K562 (cell line): Measurements from ENCODE around the gene MYMX. TPM values are rescaled to one million over a fixed set of nuclear protein-coding genes. Genes with fewer than 3 reads are reported as not detected.

Experiments
- CEBPB ChIP-seq: fragments of 450-650 bp; IDR thresholded peaks from 2 replicates; pipeline ENCODE4 v1.6.1; 2016; ENCODE audit warnings: missing genetic modification characterization, missing compliant biosample characterization
- CTCFL ChIP-seq: IDR thresholded peaks from 2 replicates; pipeline ENCODE4 v1.6.1; 2011; ENCODE audit warnings: borderline replicate concordance, low read depth, mild to moderate bottlenecking, moderate library complexity, low read length; ENCODE audit not compliant: insufficient read depth, poor library complexity, severe bottlenecking
- GATAD2A ChIP-seq: fragments of 450-650 bp; IDR thresholded peaks from 2 replicates; pipeline ENCODE4 v1.6.1; 2017
- HDAC1 ChIP-seq, 2 experiments: fragments of 450-650 bp; IDR thresholded peaks; 2 replicates each; pipeline ENCODE4 v1.6.1; 2016 to 2017; ENCODE audit warnings: inconsistent platforms in 1 of 2, mild to moderate bottlenecking in 1 of 2, moderate library complexity in 1 of 2
- HDAC8 ChIP-seq: fragments of 450-650 bp; IDR thresholded peaks from 2 replicates; pipeline ENCODE4 v1.6.1; 2016; ENCODE audit warnings: mild to moderate bottlenecking, missing genetic modification characterization, moderate library complexity, missing compliant biosample characterization
- HNRNPK ChIP-seq: fragments of 200-400 bp; formaldehyde crosslinking; IDR thresholded peaks from one replicate; pipeline ENCODE4 v1.6.1; 2018; ENCODE audit warnings: mild to moderate bottlenecking, low read depth, low read length; ENCODE audit not compliant: poor library complexity, severe bottlenecking
- MLLT1 ChIP-seq, 2 experiments: fragments of 450-650 bp; IDR thresholded peaks; 2 replicates each; pipeline ENCODE4 v1.6.1; 2016
- MTF1 ChIP-seq: fragments of 250-450 bp; sonication (Bioruptor Pico); IDR thresholded peaks from 2 replicates; pipeline ENCODE4 v1.9.0; 2021; ENCODE audit warnings: moderate library complexity, mild to moderate bottlenecking, inconsistent platforms, borderline replicate concordance
- NFE2 ChIP-seq: IDR thresholded peaks from 2 replicates; pipeline ENCODE4 v1.6.1; 2014; ENCODE audit warnings: antibody characterized with exemption, low read depth
- NFIC ChIP-seq: fragments of 450-650 bp; IDR thresholded peaks from 2 replicates; pipeline ENCODE4 v1.6.1; 2017; ENCODE audit warnings: mild to moderate bottlenecking, inconsistent platforms
- PHB2 ChIP-seq: fragments of 450-650 bp; IDR thresholded peaks from 2 replicates; pipeline ENCODE4 v1.6.1; 2017; ENCODE audit warnings: low read depth
- PHTF2 ChIP-seq: fragments of 250-450 bp; sonication (Bioruptor Pico); IDR thresholded peaks from 2 replicates; pipeline ENCODE4 v1.5.0; 2021; ENCODE audit warnings: mild to moderate bottlenecking
- RBBP5 ChIP-seq: fragments of 200-600 bp; sonication (generic); IDR thresholded peaks from 2 replicates; pipeline ENCODE4 v1.6.1; 2012; ENCODE audit warnings: borderline replicate concordance, mild to moderate bottlenecking, low read length, control low read depth, inconsistent platforms; ENCODE audit not compliant: insufficient read depth, poor library complexity, severe bottlenecking
- RHOXF2B ChIP-seq: fragments of 250-450 bp; sonication (Bioruptor Pico); conservative IDR thresholded peaks from 2 replicates; pipeline ENCODE4 v1.5.1; 2021
- SMAD1 ChIP-seq: fragments of 150-350 bp; IDR thresholded peaks from 2 replicates; pipeline ENCODE4 v1.6.1; 2014; ENCODE audit warnings: low read length, low read depth; ENCODE audit not compliant: partially characterized antibody
- ZBTB9 ChIP-seq: fragments of 450-650 bp; formaldehyde crosslinking; IDR thresholded peaks from 2 replicates; pipeline ENCODE4 v1.4.0; 2020; ENCODE audit warnings: mild to moderate bottlenecking, moderate library complexity
- ZNF121 ChIP-seq: sonication (generic); formaldehyde crosslinking; conservative IDR thresholded peaks from 2 replicates; pipeline ENCODE4 v1.8.0; 2022; ENCODE audit warnings: missing genetic modification reagents
- ZNF140 ChIP-seq: fragments of 250-450 bp; sonication (Bioruptor Pico); IDR thresholded peaks from 2 replicates; pipeline ENCODE4 v1.8.0; 2021; ENCODE audit warnings: moderate library complexity, mild to moderate bottlenecking, inconsistent platforms
- ZNF24 ChIP-seq: fragments of 450-650 bp; IDR thresholded peaks from 2 replicates; pipeline ENCODE4 v1.6.1; 2016
- ZNF263 ChIP-seq: sonication (generic); formaldehyde crosslinking; IDR thresholded peaks from 2 replicates; pipeline ENCODE4 v1.8.0; 2022; ENCODE audit warnings: mild to moderate bottlenecking, missing genetic modification reagents, borderline replicate concordance
- ZNF354B ChIP-seq: fragments of 250-450 bp; sonication (Bioruptor Pico); IDR thresholded peaks from 2 replicates; pipeline ENCODE4 v1.4.0; 2020
- ZNF589 ChIP-seq: fragments of 200-800 bp; sonication (Bioruptor generic); IDR thresholded peaks from 2 replicates; pipeline ENCODE4 v1.6.1; 2016; ENCODE audit warnings: low read depth, missing genetic modification characterization, missing compliant biosample characterization
- ZNF695 ChIP-seq: fragments of 450-650 bp; formaldehyde crosslinking; IDR thresholded peaks from 2 replicates; pipeline ENCODE4 v1.4.0; 2020; ENCODE audit warnings: mild to moderate bottlenecking, moderate library complexity
- ZNF830 ChIP-seq: fragments of 250-450 bp; sonication (Bioruptor Pico); IDR thresholded peaks from 2 replicates; pipeline ENCODE4 v1.5.0; 2021; ENCODE audit warnings: mild to moderate bottlenecking
- polyA plus RNA-seq, 8 experiments: library from polyadenylated mRNA; depleted of rRNA in 4 of 8; stranded (reverse) in 5 of 8; unstranded in 3 of 8; fragments of >200 nt; fragmentation: Nextera tagmentation in 2 of 8; fragmentation: Illumina TruSeq in 1 of 8; extraction: Ambion mirVana in 2 of 8; extraction: Trizol in 1 of 8; gene quantifications; 2 replicates each; pipeline versions ENCODE4 v1.2.1 to v1.2.3, GENCODE V29; 2011 to 2014; ENCODE audit warnings: inconsistent platforms in 1 of 8, missing spikeins in 1 of 8
- total RNA-seq, 7 experiments: library from RNA; depleted of rRNA in 6 of 7; stranded (reverse); fragments of >200 nt in 6 of 7; fragmentation: Illumina TruSeq in 2 of 7; extraction: Trizol in 2 of 7; gene quantifications; 2 replicates each; pipeline versions ENCODE4 v1.2.1 to v1.2.3, GENCODE V29; 2011 to 2021; ENCODE audit warnings: low replicate concordance in 1 of 7
- TF ChIP-seq, protein P1 (sequence below): sonication (generic); formaldehyde crosslinking; IDR thresholded peaks from 2 replicates; pipeline ENCODE4 v1.8.0; 2023; ENCODE audit warnings: mild to moderate bottlenecking, missing genetic modification reagents

The MYMX gene
- total and polyA plus RNA-seq, 9 of the 15 experiments (the other 6 are each of a cell fraction or from before 2014, with no cell fraction given) = 0.12 TPM; not detected in 8

- no peak for TF ChIP-seq HDAC8 (tag)
- no peak for TF ChIP-seq ZNF263 (CRISPR knock-in tag)
- no peak for TF ChIP-seq ZNF695 (CRISPR knock-in tag)
- no peak for TF ChIP-seq ZBTB9 (CRISPR knock-in tag)
- TF ChIP-seq SMAD1 = peak; percentile 42
- TF ChIP-seq RBBP5 = no peak
- no peak for TF ChIP-seq HDAC1 (IDR thresholded peaks at IDR 0.05)
- TF ChIP-seq ZNF24 = no peak
- TF ChIP-seq ZNF121 (CRISPR knock-in tag) = no peak
- no peak for TF ChIP-seq ZNF354B (CRISPR knock-in tag)
- TF ChIP-seq, protein P1, sequence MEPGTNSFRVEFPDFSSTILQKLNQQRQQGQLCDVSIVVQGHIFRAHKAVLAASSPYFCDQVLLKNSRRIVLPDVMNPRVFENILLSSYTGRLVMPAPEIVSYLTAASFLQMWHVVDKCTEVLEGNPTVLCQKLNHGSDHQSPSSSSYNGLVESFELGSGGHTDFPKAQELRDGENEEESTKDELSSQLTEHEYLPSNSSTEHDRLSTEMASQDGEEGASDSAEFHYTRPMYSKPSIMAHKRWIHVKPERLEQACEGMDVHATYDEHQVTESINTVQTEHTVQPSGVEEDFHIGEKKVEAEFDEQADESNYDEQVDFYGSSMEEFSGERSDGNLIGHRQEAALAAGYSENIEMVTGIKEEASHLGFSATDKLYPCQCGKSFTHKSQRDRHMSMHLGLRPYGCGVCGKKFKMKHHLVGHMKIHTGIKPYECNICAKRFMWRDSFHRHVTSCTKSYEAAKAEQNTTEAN = 0 out of 2 replicates have a peak, but pooled peaks have one; percentile 24
- TF ChIP-seq GATAD2A = no peak
- TF ChIP-seq HNRNPK = no peak
- TF ChIP-seq PHB2 = 0 out of 2 replicates have a peak, but pooled peaks have one; percentile 24
- no peak for TF ChIP-seq ZNF140 (CRISPR knock-in tag)
- no peak for TF ChIP-seq PHTF2
- no peak for TF ChIP-seq NFE2
- TF ChIP-seq ZNF830 (CRISPR knock-in tag) = no peak
- no peak for TF ChIP-seq RHOXF2B (CRISPR knock-in tag)
- no peak for TF ChIP-seq CTCFL
- no peak for TF ChIP-seq NFIC
- no peak for TF ChIP-seq CEBPB (tag)
- no peak for TF ChIP-seq MTF1 (CRISPR knock-in tag)
- no peak for TF ChIP-seq ZNF589 (CRISPR knock-in tag)
- no peak for TF ChIP-seq MLLT1 (IDR thresholded peaks at IDR 0.05)
These were observed 32.5 kb downstream of the MYMX start (continued) for GRCh38 chr6:44249082-44249748.
